LHCN-M2 (cell line): ENCODE measurements around the gene PCBP1. TPM values are rescaled to one million over a fixed set of nuclear protein-coding genes. Genes with fewer than 3 reads are reported as not detected.
"Not testable (repeated sequence)": the region's sequence is repeated elsewhere in the genome, so short reads cannot be mapped to it uniquely, and the experiment has no call there.

Source experiments
- DNase-seq: peaks from one replicate; pipeline ENCODE4 v3.0.0-alpha.2; 2012; ENCODE audit warnings: low read depth
- total RNA-seq: library from RNA; depleted of rRNA; stranded (reverse); fragments of >200 nt; gene quantifications from 2 replicates; pipeline ENCODE4 v1.2.3, GENCODE V29; 2014

The PCBP1 gene
- total RNA-seq, 1 experiment from 2014 or later: 49.7 TPM

GRCh38 chr2:70098032-70098431 is 10.8 kb downstream of the PCBP1 start:
- no peak for DNase-seq

- DNase-seq: no peak
Measured at GRCh38 chr2:70099270-70099669, 12.0 kb downstream of the PCBP1 start.

GRCh38 chr2:70101174-70101573 is 13.9 kb downstream of the PCBP1 start:
- DNase-seq: no peak

- DNase-seq: not testable (repeated sequence)
Measured at GRCh38 chr2:70101686-70102085, 14.4 kb downstream of the PCBP1 start.

- not testable (repeated sequence) for DNase-seq
Measured at GRCh38 chr2:70102323-70102905, 15.1 kb downstream of the PCBP1 start.

GRCh38 chr2:70103531-70104061 is 16.3 kb downstream of the PCBP1 start:
- DNase-seq: no peak

- peak; percentile 72 for DNase-seq
Measured at GRCh38 chr2:70104231-70105111, 17.2 kb downstream of the PCBP1 start.

GRCh38 chr2:70106138-70106537 is 18.9 kb downstream of the PCBP1 start:
- not testable (repeated sequence) for DNase-seq

- not testable (repeated sequence) for DNase-seq
Measured at GRCh38 chr2:70110397-70110796, 23.1 kb downstream of the PCBP1 start.

GRCh38 chr2:70111752-70112591 is 24.7 kb downstream of the PCBP1 start:
- peak; percentile 82 for DNase-seq

- DNase-seq: peak; percentile 95
Measured at GRCh38 chr2:70113359-70114070, 26.2 kb downstream of the PCBP1 start.

- DNase-seq: no peak
Measured at GRCh38 chr2:70115646-70116442, 28.6 kb downstream of the PCBP1 start.

GRCh38 chr2:70116936-70117552 is 29.8 kb downstream of the PCBP1 start:
- DNase-seq: peak; percentile 45

GRCh38 chr2:70118798-70119454 is 31.6 kb downstream of the PCBP1 start:
- DNase-seq: no peak

- DNase-seq: no peak
Measured at GRCh38 chr2:70121627-70122372, 34.5 kb downstream of the PCBP1 start.

- DNase-seq: no peak
Measured at GRCh38 chr2:70122470-70122869, 35.2 kb downstream of the PCBP1 start.

GRCh38 chr2:70123051-70123828 is 36.0 kb downstream of the PCBP1 start:
- peak; percentile 83 for DNase-seq

GRCh38 chr2:70123829-70124116 is 36.5 kb downstream of the PCBP1 start:
- DNase-seq: no peak
